ENCODE measurements around the gene HSPA4L. TPM values are rescaled to one million over a fixed set of nuclear protein-coding genes. Genes with fewer than 3 reads are reported as not detected.

The HSPA4L gene
- total and polyA plus RNA-seq, 2 of the 4 experiments (the other 2 are of a cell fraction) = 0.84 to 2.3 TPM

GRCh38 chr4:127880763-127881562 is 98.8 kb downstream of the HSPA4L start, which contains the start of gene PLK4:
Gene PLK4, plus strand, starts transcription at chr4:127880893. Its CDS starts 242 bp downstream, at chr4:127881135.
- H2BK15ac ChIP-seq (ENCODE audit: low read depth, low read length) = peak within 1 kb of the TSS; percentile 30; the same call in 1 of the 3 replicates
- intact Hi-C loops (cut with micrococcal nuclease) = loop anchor here (5.0 kb wide), 2 partner anchors 74 to 99 kb away; partner anchors contain the start of gene HSPA4L

More at GRCh38 chr4:127880763-127881562, 98.8 kb downstream of the HSPA4L start, which contains the start of gene PLK4:
- peak within 1 kb of the TSS; percentile 99 for H3K4me2 ChIP-seq (ENCODE audit: low read depth, low read length)
- H3K18ac ChIP-seq (ENCODE audit: low read depth, low read length) = peak within 1 kb of the TSS; percentile 65; the same call in 1 of the 2 replicates
- peaks cover 7 to 26% of the 10 kb centered on the region in 2 experiments for H3K79me1 ChIP-seq (ENCODE audit: low read depth in 1 of 2, low read length in 2 of 2)
- H4K20me1 ChIP-seq (ENCODE audit: insufficient read depth, low read length) = no peaks in the 10 kb centered on the region
- H4K8ac ChIP-seq (ENCODE audit: low read depth in 2 of 2, low read length in 2 of 2) = peak within 1 kb of the TSS; percentile 83 to 97
- peak within 1 kb of the TSS; percentile 85 for H2BK5ac ChIP-seq (ENCODE audit: low read depth, low read length, poor library complexity, severe bottlenecking)
- H2AFZ ChIP-seq (replicated peaks; ENCODE audit: low read length, poor library complexity) = peak within 1 kb of the TSS; percentile 94
- ChIA-PET CTCF (no interaction called here), POLR2A (ENCODE audit: unreplicated experiment) (interaction anchor here (0.5 to 0.6 kb wide), 2 partner anchors 441 to 991 kb away, joined by 3 to 4 read pairs; no protein-coding TSS in a partner anchor)
- peaks cover 1% of the 10 kb centered on the region; the same call in 1 of the 2 replicates for H3K36me3 ChIP-seq (ENCODE audit: control insufficient read depth, insufficient read depth, low read length)
- DNase-seq (peak; percentile 93), ATAC-seq (ENCODE audit: low read depth) (peak; percentile 92)
- H3K27ac ChIP-seq (ENCODE audit: insufficient read depth, low read length) = peak within 1 kb of the TSS; percentile 65
- H3K4me1 ChIP-seq (ENCODE audit: control insufficient read depth, insufficient read depth, low read length) = no peaks in the 10 kb centered on the region
- no TSS peak for BruUV-seq (replicated peaks)
- H2BK20ac ChIP-seq (ENCODE audit: low read depth, low read length) = no peak within 1 kb of the TSS
- H4K91ac ChIP-seq (ENCODE audit: insufficient read depth, low read depth, low read length) = peak within 1 kb of the TSS; percentile 14; the same call in 1 of the 2 replicates
- dilution Hi-C loops (cut with HindIII; ENCODE audit: low sequenced_read_pairs, unreplicated experiment) (no loop called here), in situ Hi-C loops (cut with MboI; ENCODE audit: low sequenced_read_pairs) (no loop called here)
- H2AK9ac ChIP-seq (replicated peaks; ENCODE audit: low read depth, low read length, poor library complexity) = peak within 1 kb of the TSS; percentile 85
- H3K9me1 ChIP-seq (ENCODE audit: insufficient read depth, low read length) = no peaks in the 10 kb centered on the region
- H3K9ac ChIP-seq (ENCODE audit: low read depth, low read length) = peak within 1 kb of the TSS; percentile 67
- H3K56ac ChIP-seq (ENCODE audit: extremely low read depth, insufficient read depth, low read length) = peak within 1 kb of the TSS; percentile 87
- peak within 1 kb of the TSS; percentile 17 for H2BK120ac ChIP-seq (ENCODE audit: low read depth, low read length)
- peak within 1 kb of the TSS; percentile 89 for H3K23ac ChIP-seq (ENCODE audit: low read depth, low read length)
- WGBS, 2 experiments (ENCODE audit: extremely low coverage in 2 of 2, insufficient read length in 1 of 2) = 0% methylated on average over 28 of the region's 70 CpGs; no CpG with 5 or more reads in 1 of the 2 experiments
- peak within 1 kb of the TSS; percentile 77 for H3K4ac ChIP-seq (ENCODE audit: low read depth, low read length)
- H3K4me3 ChIP-seq (ENCODE audit: insufficient read depth, low read depth, low read length) = peak within 1 kb of the TSS; percentile 77
- TF ChIP-seq NFE2L2 (IDR thresholded peaks at IDR 0.05; ENCODE audit: low read depth, low read length) (no peak), RFX5 (IDR thresholded peaks at IDR 0.05; ENCODE audit: low read depth, low read length) (peak; percentile 33; the same call in 1 of the 2 replicates), BHLHE40 (IDR thresholded peaks at IDR 0.05; ENCODE audit: low read depth, low read length) (no peak), CEBPB (IDR thresholded peaks at IDR 0.05; ENCODE audit: low read depth, low read length) (peak; percentile 79), SMC3 (IDR thresholded peaks at IDR 0.05; ENCODE audit: low read depth, low read length) (no peak), POLR2A (IDR thresholded peaks at IDR 0.05; ENCODE audit: low read depth, low read length) (peak; percentile 34; the same call in 1 of the 2 replicates), MXI1 (IDR thresholded peaks at IDR 0.05; ENCODE audit: borderline replicate concordance, low read depth, low read length) (peak; percentile 95)
- H3K27me3 ChIP-seq (ENCODE audit: control insufficient read depth, insufficient read depth, low read length) = no peaks in the 10 kb centered on the region
- H4K5ac ChIP-seq (ENCODE audit: low read depth, low read length) = peak within 1 kb of the TSS; percentile 85
- no peaks in the 10 kb centered on the region for H3K9me3 ChIP-seq (ENCODE audit: control insufficient read depth, insufficient read depth, low read length)
- H3K14ac ChIP-seq (replicated peaks; ENCODE audit: low read depth, low read length) = peak within 1 kb of the TSS; percentile 94
- no peak within 1 kb of the TSS for H2AK5ac ChIP-seq (ENCODE audit: low read depth, low read length)
